ENCODE results near the gene DLG2. TPM values are rescaled to one million over a fixed set of nuclear protein-coding genes. Genes with fewer than 3 reads are reported as not detected.
A peak's percentile ranks its signal among the peaks of the same experiment; 100 is the strongest.

Gene DLG2
- total and polyA plus RNA-seq, 11 donors = 2.4 to 13.9 (median 7.1) TPM

- intact Hi-C loops (cut with DNase I) = no loop called here
- DNase-seq = peak in 3 of 5 donors; percentile 13 to 40 (median 27)
- Histone ChIP-seq H3K36me3 (no peaks in the 10 kb centered on the region), H3K27ac (no peak overlapping the region), H3K27me3 (no peaks in the 10 kb centered on the region), H3K4me3 (no peak overlapping the region), H3K9me3 (peaks cover 0 to 65% (median 33%) of the 10 kb centered on the region in 12 donors), H3K4me1 (no peaks in the 10 kb centered on the region)
- WGBS, 4 donors = 39 to 76% (median 60%) methylated on average over 2 to 3 of the region's 3 CpGs
- ATAC-seq = peak; percentile 55 to 85 (median 78)
- TF ChIP-seq, protein P1, sequence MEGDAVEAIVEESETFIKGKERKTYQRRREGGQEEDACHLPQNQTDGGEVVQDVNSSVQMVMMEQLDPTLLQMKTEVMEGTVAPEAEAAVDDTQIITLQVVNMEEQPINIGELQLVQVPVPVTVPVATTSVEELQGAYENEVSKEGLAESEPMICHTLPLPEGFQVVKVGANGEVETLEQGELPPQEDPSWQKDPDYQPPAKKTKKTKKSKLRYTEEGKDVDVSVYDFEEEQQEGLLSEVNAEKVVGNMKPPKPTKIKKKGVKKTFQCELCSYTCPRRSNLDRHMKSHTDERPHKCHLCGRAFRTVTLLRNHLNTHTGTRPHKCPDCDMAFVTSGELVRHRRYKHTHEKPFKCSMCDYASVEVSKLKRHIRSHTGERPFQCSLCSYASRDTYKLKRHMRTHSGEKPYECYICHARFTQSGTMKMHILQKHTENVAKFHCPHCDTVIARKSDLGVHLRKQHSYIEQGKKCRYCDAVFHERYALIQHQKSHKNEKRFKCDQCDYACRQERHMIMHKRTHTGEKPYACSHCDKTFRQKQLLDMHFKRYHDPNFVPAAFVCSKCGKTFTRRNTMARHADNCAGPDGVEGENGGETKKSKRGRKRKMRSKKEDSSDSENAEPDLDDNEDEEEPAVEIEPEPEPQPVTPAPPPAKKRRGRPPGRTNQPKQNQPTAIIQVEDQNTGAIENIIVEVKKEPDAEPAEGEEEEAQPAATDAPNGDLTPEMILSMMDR (IDR thresholded peaks at IDR 0.05) = no peak
- no peak for TF ChIP-seq POLR2A (IDR thresholded peaks at IDR 0.05)
These were observed 195.8 kb downstream of the DLG2 start for GRCh38 chr11:85431319-85431718.

- ATAC-seq (no peak), DNase-seq (no peak)
- TF ChIP-seq POLR2A (IDR thresholded peaks at IDR 0.05) = no peak
- TF ChIP-seq, protein P1 (IDR thresholded peaks at IDR 0.05) = no peak
- WGBS, 4 donors = 86 to 93% (median 90%) methylated on average over 3 of the region's 3 CpGs
- Histone ChIP-seq H3K27me3 (no peaks in the 10 kb centered on the region), H3K4me3 (no peak overlapping the region), H3K4me1 (no peaks in the 10 kb centered on the region), H3K9me3 (peaks cover 0 to 23% (median 0%) of the 10 kb centered on the region in 12 donors), H3K36me3 (no peaks in the 10 kb centered on the region), H3K27ac (no peak overlapping the region)
- intact Hi-C loops (cut with DNase I) = no loop called here
These were observed 203.3 kb downstream of the DLG2 start for GRCh38 chr11:85423794-85424193.

DNA sequence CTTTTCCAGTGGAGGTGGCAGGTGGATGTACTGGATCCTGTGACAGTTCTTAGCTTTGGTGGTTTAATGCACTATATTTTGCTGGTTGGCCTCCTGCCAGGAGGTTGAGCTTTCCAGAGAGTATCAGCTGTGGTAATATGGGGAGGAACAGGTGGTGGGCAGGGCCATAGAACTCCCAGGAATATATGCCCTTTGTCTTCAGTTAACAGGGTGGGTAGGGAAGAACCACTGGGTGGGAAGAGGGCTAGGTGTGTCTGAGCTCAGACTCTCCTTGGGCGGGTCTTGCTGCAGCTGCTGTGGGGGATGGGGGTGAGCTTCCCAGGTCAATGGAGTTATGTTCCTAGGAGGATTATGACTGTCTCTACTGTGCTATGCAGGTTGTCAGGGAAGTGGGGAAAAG lies 203.8 kb downstream of the DLG2 start:
- Histone ChIP-seq H3K4me3 (no peak overlapping the region), H3K4me1 (no peaks in the 10 kb centered on the region), H3K27ac (no peak overlapping the region), H3K9me3 (peaks cover 0 to 26% (median 0%) of the 10 kb centered on the region in 12 donors), H3K27me3 (no peaks in the 10 kb centered on the region), H3K36me3 (no peaks in the 10 kb centered on the region)
- DNase-seq (no peak), ATAC-seq (no peak)
- TF ChIP-seq, protein P1 (IDR thresholded peaks at IDR 0.05) = no peak
- no peak for TF ChIP-seq POLR2A (IDR thresholded peaks at IDR 0.05)
- intact Hi-C loops (cut with DNase I) = no loop called here
- 83 to 100% (median 95%) methylated on average over 1 of the region's 1 CpG for whole genome bisulfite sequencing, 4 donors

DNA sequence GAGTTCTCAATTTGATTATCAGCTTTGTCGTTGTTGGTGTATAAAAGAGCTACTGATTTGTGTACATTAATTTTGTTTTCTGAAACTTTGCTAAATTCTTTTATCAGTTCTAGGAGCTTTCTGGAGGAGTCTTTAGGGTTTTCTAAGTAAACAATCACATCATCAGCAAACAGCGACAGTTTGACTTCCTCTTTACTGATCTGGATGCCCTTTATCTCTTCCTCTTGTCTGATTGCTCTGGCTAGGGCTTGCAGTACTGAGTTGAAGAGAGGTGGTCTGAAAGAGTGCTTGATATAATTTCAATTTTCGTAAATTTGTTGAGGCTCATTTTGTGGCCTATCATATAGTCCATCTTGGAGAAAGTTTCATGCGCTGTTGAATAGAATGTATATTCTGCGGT lies 213.0 kb downstream of the DLG2 start:
- intact Hi-C loops (cut with DNase I) = no loop called here
- Histone ChIP-seq H3K9me3 (peaks cover 0 to 53% (median 4%) of the 10 kb centered on the region in 12 donors), H3K4me1 (no peaks in the 10 kb centered on the region), H3K27ac (no peak overlapping the region), H3K27me3 (no peaks in the 10 kb centered on the region), H3K4me3 (no peak overlapping the region), H3K36me3 (no peaks in the 10 kb centered on the region)
- no peak for TF ChIP-seq POLR2A (IDR thresholded peaks at IDR 0.05)
- TF ChIP-seq, protein P1 (IDR thresholded peaks at IDR 0.05) = no peak
- no peak for DNase-seq
- ATAC-seq = no peak
- 77 to 85% (median 82%) methylated on average over 5 of the region's 5 CpGs for WGBS, 4 donors
